Urothelium cell line (cell line): ENCODE results near the gene ADGRV1.
"Not testable (repeated sequence)": the region's sequence is repeated elsewhere in the genome, so short reads cannot be mapped to it uniquely, and the experiment has no call there.

Experiments used
- DNase-seq: peaks from one replicate; pipeline ENCODE4 v3.0.0; 2011; ENCODE audit warnings: low spot score, mixed read lengths
- FAIRE-seq: peaks from 2 replicates; lab custom pipeline; 2011; peaks lifted over from hg19 to GRCh38; lab: Jason Lieb, UNC

Gene ADGRV1

GRCh38 chr5:90894866-90895420, 336.3 kb downstream of the ADGRV1 start:
- DNase-seq: no peak
- no peak for FAIRE-seq

GRCh38 chr5:90897618-90898017, 339.0 kb downstream of the ADGRV1 start:
- DNase-seq (no peak), FAIRE-seq (no peak)

DNA sequence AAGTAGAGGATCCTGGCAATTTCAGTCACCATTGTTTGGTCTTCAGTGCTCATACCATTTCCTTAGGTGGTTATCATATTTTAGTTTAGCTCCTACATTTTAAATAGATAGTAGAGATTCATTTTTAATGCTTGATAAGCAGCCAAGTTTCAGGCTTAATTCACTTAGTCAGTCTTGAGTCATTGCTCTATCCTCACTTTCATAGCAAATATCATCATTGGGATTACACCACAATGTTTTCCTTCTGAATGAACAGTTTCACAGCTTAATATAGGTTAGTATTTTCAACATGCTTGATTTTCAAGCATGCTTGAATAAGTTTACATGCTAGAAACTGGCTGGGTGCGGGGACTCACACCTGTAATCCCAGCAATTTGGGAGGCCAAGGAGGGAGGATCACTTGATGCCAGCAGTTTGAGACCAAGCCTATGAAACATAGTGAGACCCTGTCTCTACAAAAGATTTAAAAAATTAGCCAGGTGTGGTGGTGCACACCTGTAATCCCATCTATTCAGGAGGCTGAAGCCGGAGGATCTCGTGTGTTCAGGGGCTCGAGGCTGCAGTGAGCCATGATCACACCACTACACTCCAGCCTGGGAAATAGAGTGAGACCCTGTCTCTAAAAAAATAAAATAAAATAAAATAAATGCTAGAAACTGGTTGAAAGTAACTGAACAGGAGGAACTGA, 339.9 kb downstream of the ADGRV1 start:
- FAIRE-seq (no peak), DNase-seq (no peak)

DNA sequence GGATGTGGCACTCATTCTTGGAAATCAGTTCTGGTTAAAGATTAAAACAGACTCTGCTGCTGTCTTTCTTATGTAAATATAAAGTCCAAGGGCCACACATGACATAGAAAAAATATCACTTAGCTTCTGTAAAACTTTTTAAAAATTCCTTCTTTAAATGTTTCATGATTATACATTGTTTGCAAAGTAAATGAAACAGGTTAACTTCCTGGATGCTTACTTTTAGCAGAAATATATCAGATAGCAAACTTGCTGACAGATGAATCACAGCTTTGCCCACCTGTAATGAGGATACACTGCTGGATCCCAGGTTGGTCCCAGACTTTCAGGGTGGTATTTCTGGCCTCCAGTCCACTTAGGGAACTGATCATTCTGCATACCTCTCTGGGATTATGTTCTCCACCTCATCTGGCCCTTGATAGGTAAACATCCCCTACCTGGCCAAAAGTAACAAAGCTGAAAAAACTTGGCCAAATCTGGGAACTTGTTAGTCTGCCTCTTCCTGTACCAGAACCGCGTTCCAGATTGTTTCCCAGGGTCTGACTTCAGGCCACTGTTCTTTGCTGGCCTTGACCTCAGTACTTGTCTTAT, 340.5 kb downstream of the ADGRV1 start:
- no peak for DNase-seq
- FAIRE-seq: no peak

DNA sequence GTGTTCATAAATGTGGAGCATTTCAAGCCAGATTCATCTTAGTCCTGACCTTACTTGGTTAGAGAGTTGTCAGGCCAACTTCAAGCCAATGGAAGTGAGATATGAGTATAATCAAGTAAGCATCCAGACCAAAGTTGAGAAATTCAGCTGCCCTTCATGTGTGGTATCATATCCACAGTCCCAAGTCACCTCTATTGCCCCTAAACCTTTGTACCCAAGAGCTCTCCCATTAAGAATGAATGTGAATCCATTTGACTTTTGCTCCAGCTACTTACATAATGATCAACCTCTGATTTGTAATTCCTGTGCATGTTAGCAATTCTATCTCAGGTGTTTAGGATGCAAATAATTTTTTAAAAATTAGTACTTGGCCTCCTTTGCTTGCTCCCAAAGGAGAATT, 342.7 kb downstream of the ADGRV1 start:
- DNase-seq: no peak
- FAIRE-seq: no peak

- no peak for FAIRE-seq
- no peak for DNase-seq
These were observed 343.6 kb downstream of the ADGRV1 start for GRCh38 chr5:90902170-90902569.

- FAIRE-seq (no peak), DNase-seq (no peak)
These were observed 344.2 kb downstream of the ADGRV1 start for GRCh38 chr5:90902651-90903386.

DNA sequence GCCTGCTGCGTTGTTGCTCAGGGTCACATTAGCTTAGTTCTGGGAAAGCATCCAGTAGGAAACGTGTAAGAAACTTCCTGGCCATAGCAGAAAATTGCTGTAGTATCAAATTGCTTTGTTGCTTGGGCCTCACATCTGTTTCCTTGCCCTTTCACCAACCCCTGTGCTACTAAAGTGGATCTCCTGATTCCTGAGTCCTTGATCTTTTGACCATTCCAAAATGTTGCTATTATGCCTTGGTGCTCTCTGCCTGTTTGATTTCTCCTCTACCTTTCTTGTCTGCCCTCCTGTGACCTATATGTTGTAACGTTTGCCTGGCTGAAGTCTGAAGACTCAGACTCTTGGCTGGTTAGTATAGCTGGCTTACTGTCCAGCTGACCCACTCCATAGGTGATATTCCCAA, 350.5 kb downstream of the ADGRV1 start:
- FAIRE-seq (no peak), DNase-seq (no peak)

DNA sequence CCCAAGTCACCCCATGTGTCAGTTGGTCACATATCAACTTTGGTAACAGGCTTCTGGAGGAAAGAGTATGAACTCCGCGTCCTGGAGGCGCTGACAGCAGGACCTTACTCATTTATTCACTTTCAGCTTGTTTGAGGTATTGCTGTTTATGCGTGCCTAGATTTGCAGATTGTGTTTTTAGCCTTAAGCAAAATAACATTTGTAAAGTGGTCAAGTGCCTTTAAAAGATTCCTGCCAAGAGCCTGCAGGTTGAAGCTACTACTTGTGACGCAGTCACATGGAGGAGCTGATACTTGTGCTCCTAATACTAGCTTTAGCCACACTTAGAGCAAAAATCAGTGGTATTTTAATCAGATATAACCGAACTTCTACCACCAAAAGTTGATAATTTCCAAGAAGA, 351.3 kb downstream of the ADGRV1 start:
- FAIRE-seq (no peak), DNase-seq (no peak)

- FAIRE-seq (no peak), DNase-seq (no peak)
These were observed 352.6 kb downstream of the ADGRV1 start for GRCh38 chr5:90911169-90911568.

- DNase-seq (no peak), FAIRE-seq (no peak)
These were observed 353.9 kb downstream of the ADGRV1 start for GRCh38 chr5:90912476-90912875.

DNA sequence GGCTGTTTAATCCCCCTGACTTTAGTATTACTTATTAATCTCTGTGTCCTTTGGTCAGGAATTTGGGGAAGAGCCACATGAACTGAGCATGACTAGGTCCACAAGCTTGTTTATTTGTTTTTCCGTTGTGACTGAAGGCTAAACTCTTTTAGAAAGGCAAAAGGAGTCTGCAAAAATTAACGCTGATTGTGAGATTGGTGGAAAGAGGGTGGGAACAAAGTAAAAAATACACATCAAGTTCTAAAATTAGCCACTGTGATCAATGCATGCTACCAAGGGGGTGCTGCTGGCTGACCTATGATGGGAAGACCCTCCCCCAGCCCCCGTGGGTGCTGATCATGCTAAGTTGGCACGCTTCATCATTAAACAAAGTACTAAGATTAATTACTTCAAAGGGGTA, 356.8 kb downstream of the ADGRV1 start:
- DNase-seq (no peak), FAIRE-seq (no peak)

DNA sequence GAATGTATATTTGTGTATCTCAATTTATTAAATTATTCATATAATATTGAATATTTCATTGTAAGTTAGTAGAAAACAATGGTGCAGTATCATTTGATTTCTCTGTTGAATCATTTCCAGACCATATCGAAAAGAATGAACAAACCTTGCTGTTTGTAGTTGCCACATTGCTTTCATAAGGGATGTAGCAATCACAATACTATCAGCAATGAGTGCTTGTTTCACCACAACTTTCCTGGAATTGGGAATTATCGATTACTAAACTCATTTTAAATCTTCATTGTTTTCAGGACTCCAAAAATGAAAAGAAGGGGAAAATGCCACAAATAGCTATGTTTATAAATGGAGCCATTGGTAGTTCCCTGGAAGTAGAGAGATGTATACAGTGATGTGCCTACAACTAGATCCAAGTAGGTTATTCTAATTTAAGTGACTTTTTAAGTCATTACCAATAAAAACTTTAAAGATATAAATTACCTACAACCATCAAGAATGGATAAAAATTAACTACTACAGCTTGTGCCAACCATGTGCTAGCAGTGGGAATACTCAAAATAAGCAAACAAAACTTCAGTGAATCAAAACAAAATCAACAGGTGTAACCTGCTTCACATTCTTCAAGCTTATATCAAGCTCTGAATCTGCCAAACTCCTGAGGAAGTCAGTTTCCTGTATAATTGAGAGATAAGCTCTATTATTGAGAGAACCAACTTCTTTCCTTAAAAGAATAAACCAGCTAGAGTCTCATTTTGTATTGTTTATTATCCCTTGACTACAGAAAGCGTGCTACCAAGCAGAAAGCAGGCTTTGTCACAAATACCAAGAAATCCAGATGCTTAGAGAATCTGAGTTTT, 358.6 kb downstream of the ADGRV1 start:
- DNase-seq: no peak
- no peak for FAIRE-seq

DNA sequence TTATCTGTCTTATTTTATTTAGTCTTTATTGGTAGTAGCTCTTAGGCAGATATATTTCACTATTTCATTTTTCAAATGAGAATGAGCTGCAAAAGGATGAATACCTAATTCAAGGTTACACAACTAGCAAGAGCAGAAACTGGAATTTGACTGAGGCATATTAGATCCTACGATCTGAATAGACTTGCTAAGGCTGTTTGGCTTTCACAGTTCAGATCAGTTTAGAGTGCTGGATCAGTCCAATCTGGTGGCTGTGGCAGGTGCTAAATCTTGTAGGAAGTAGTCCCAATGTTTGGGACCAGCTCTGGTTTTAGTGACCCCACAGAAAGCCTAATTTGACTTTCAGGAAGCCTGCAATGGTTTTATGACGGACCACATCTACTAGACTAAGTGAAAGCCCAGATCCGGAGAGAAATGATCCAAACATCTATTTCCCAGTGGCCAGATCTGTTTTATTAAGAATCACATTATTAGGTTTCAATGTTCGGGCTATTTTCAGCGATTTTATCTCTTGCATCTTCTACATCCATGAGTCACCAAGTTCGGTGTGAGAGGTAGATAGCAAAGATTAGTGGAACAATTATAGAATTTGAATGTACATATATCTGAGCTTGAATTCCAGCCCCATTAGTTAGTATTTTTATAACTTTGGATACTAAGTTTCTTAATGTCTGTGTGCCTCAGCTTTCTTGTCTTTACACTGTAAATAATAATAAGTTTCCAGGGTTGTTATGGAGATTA, 359.5 kb downstream of the ADGRV1 start:
- no peak for FAIRE-seq
- no peak for DNase-seq

GRCh38 chr5:90921418-90921973, 362.9 kb downstream of the ADGRV1 start:
- no peak for DNase-seq
- no peak for FAIRE-seq

DNA sequence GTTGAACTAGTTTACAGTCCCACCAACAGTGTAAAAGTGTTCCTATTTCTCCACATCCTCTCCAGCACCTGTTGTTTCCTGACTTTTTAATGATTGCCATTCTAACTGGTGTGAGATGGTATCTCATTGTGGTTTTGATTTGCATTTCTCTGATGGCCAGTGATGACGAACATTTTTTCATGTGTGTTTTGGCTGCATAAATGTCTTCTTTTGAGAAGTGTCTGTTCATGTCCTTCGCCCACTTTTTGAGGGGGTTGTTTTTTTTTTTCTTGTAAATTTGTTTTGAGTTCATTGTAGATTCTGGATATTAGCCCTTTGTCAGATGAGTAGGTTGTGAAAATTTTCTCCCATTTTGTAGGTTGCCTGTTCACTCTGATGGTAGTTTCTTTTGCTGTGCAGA, 365.6 kb downstream of the ADGRV1 start:
- not testable (repeated sequence) for FAIRE-seq, DNase-seq

GRCh38 chr5:90929013-90929839, 370.6 kb downstream of the ADGRV1 start:
- not testable (repeated sequence) for DNase-seq, FAIRE-seq

DNA sequence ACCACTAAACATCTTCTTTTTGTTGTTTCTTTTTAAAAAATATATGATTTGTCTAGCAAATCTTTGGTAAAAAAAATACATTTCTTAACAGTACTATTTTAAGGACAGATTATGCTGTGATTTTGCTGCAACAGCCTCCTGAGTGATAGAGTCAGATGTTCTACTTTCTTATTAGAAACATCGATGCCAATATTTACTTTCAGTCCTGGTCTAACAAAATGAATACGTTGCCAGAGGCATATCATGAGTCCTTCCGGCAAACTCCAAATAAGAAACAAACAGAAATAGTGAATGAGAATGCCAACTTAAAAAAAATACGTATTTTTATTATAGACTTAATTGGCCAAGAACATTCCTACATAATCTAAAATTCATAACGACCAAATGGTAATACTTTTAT, 371.5 kb downstream of the ADGRV1 start:
- no peak for DNase-seq
- FAIRE-seq: no peak
